H1 (cell line): Measurements from ENCODE around the gene PIGH. TPM values are rescaled to one million over a fixed set of nuclear protein-coding genes. Genes with fewer than 3 reads are reported as not detected.

Source experiments
- CTCF ChIA-PET: fragments of 300-600 bp; sonication (Branson Sonifier 250); formaldehyde crosslinking; loops from one replicate; lab custom pipeline; 2021; ENCODE audit not compliant: partially characterized antibody; lab: Charles Lee
- POLR2A ChIA-PET: fragments of 300-600 bp; sonication (Branson Sonifier 250); formaldehyde crosslinking; loops from one replicate; lab custom pipeline; 2021; ENCODE audit warnings: inconsistent platforms; ENCODE audit not compliant: partially characterized antibody; lab: Charles Lee
- DNase-seq, 2 experiments: peaks; one replicate each; pipeline versions ENCODE4 v3.0.0 to v3.0.0-alpha.2; 2010 to 2022; ENCODE audit warnings: low spot score in 2 of 2, low read depth in 1 of 2, mixed read lengths in 1 of 2
- FAIRE-seq: peaks from 2 replicates; lab custom pipeline; 2011; peaks lifted over from hg19 to GRCh38; lab: Jason Lieb, UNC
- H2AFZ ChIP-seq: 2 replicates; pipeline ENCODE4 v1.8.1; 2012; ENCODE audit warnings: low read length, inconsistent platforms
- H2AK5ac ChIP-seq: 2 replicates; pipeline ENCODE4 v1.6.1; 2013; ENCODE audit warnings: low read depth, low read length
- H2BK120ac ChIP-seq: replicated peaks from 2 replicates; pipeline ENCODE3; 2013; ENCODE audit warnings: low read depth, low read length, inconsistent platforms
- H2BK12ac ChIP-seq: 2 replicates; pipeline ENCODE4 v1.6.1; 2013; ENCODE audit warnings: low read depth, low read length
- H2BK15ac ChIP-seq: 2 replicates; pipeline ENCODE4 v1.6.1; 2013; ENCODE audit warnings: low read length
- H2BK20ac ChIP-seq: 2 replicates; pipeline ENCODE4 v1.6.1; 2013; ENCODE audit warnings: low read length
- H2BK5ac ChIP-seq: 2 replicates; pipeline ENCODE4 v1.6.1; 2013; ENCODE audit warnings: low read depth, low read length
- H3K14ac ChIP-seq: 2 replicates; pipeline ENCODE4 v1.6.1; 2013; ENCODE audit warnings: inconsistent platforms; ENCODE audit not compliant: insufficient read length
- H3K18ac ChIP-seq: 2 replicates; pipeline ENCODE4 v1.6.1; 2013; ENCODE audit warnings: low read length; ENCODE audit errors: extremely low read depth
- H3K23ac ChIP-seq: 2 replicates; pipeline ENCODE4 v1.6.1; 2013; ENCODE audit warnings: inconsistent platforms; ENCODE audit not compliant: insufficient read length
- H3K23me2 ChIP-seq: 2 replicates; pipeline ENCODE4 v1.6.1; 2013; ENCODE audit warnings: low read depth, low read length
- H3K27ac ChIP-seq: 2 replicates; pipeline ENCODE4 v1.6.1; 2011; ENCODE audit warnings: low read depth, low read length, inconsistent platforms
- H3K27me3 ChIP-seq, 4 experiments: replicated peaks in 1 of 4; 1 replicate in 1 of 4; 2 replicates in 3 of 4; pipeline versions ENCODE4 v1.6.1 to v1.8.1; 2011 to 2013; ENCODE audit warnings: low read length in 3 of 4, mild to moderate bottlenecking in 3 of 4, inconsistent platforms in 2 of 4, mixed read lengths in 2 of 4, moderate library complexity in 1 of 4; ENCODE audit not compliant: control insufficient read depth in 3 of 4, insufficient read depth in 3 of 4; ENCODE audit errors: extremely low read depth in 1 of 4
- H3K36me3 ChIP-seq, 4 experiments: 2 replicates each; pipeline versions ENCODE4 v1.6.1 to v1.8.1; 2011 to 2013; ENCODE audit warnings: mild to moderate bottlenecking in 4 of 4, low read length in 3 of 4, moderate library complexity in 2 of 4, control low read depth in 1 of 4, inconsistent platforms in 1 of 4; ENCODE audit not compliant: insufficient read depth in 4 of 4, control insufficient read depth in 2 of 4
- H3K4ac ChIP-seq: replicated peaks from 2 replicates; pipeline ENCODE3; 2013; ENCODE audit warnings: low read length, low read depth, mixed read lengths, inconsistent platforms; ENCODE audit not compliant: insufficient read length
- H3K4me1 ChIP-seq, 4 experiments: replicated peaks in 1 of 4; 1 replicate in 1 of 4; 2 replicates in 3 of 4; pipeline versions ENCODE4 v1.6.1 to v1.8.1; 2011 to 2013; ENCODE audit warnings: low read length in 3 of 4, inconsistent platforms in 2 of 4, mixed read lengths in 1 of 4; ENCODE audit not compliant: insufficient read depth in 4 of 4, control insufficient read depth in 3 of 4
- H3K4me2 ChIP-seq, 2 experiments: 2 replicates each; pipeline versions ENCODE4 v1.6.1 to v1.8.1; 2011 to 2013; ENCODE audit warnings: low read depth in 2 of 2, low read length in 2 of 2, control low read depth in 1 of 2, inconsistent platforms in 1 of 2, mild to moderate bottlenecking in 1 of 2; ENCODE audit not compliant: insufficient read depth in 1 of 2
- H3K4me3 ChIP-seq, 4 experiments: fragments of 200-600, 300-600 bp in 1 of 4; sonication (generic), shearing (Covaris generic), sonication (Bioruptor Twin) in 1 of 4; 2 replicates each; pipeline versions ENCODE4 v1.5.1 to v1.8.1; 2011 to 2016; ENCODE audit warnings: low read length in 4 of 4, low read depth in 3 of 4, control low read depth in 2 of 4, inconsistent platforms in 2 of 4, mild to moderate bottlenecking in 2 of 4, mixed read lengths in 1 of 4, moderate library complexity in 1 of 4; ENCODE audit not compliant: insufficient read depth in 2 of 4; ENCODE audit errors: extremely low read depth in 1 of 4
- H3K56ac ChIP-seq: replicated peaks from 2 replicates; pipeline ENCODE3; 2013; ENCODE audit warnings: low read depth, mild to moderate bottlenecking, mixed read lengths, low read length, inconsistent platforms; ENCODE audit not compliant: insufficient read length
- H3K79me1 ChIP-seq: 2 replicates; pipeline ENCODE4 v1.6.1; 2013; ENCODE audit warnings: low read depth, low read length, control low read depth
- H3K79me2 ChIP-seq, 2 experiments: 2 replicates each; pipeline versions ENCODE4 v1.6.1 to v1.8.1; 2012 to 2013; ENCODE audit warnings: low read length in 2 of 2, mild to moderate bottlenecking in 2 of 2, inconsistent platforms in 1 of 2; ENCODE audit not compliant: insufficient read depth in 2 of 2, control insufficient read depth in 1 of 2
- H3K9ac ChIP-seq, 4 experiments: replicated peaks in 1 of 4; 1 replicate in 1 of 4; 2 replicates in 3 of 4; pipeline versions ENCODE4 v1.6.1 to v1.8.1; 2011 to 2013; ENCODE audit warnings: low read depth in 3 of 4, low read length in 3 of 4, control low read depth in 2 of 4, mild to moderate bottlenecking in 2 of 4, moderate library complexity in 2 of 4, inconsistent platforms in 1 of 4; ENCODE audit errors: extremely low read depth in 1 of 4
- H3K9me3 ChIP-seq, 2 experiments: 2 replicates each; pipeline versions ENCODE4 v1.6.1 to v1.8.1; 2012 to 2013; ENCODE audit warnings: mild to moderate bottlenecking in 2 of 2, moderate library complexity in 2 of 2, control low read depth in 1 of 2, inconsistent platforms in 1 of 2, low read depth in 1 of 2, low read length in 1 of 2, mixed read lengths in 1 of 2; ENCODE audit not compliant: insufficient read depth in 2 of 2
- H4K20me1 ChIP-seq, 2 experiments: replicated peaks in 1 of 2; 2 replicates each; pipeline versions ENCODE3 to v1.8.1; 2011 to 2013; ENCODE audit warnings: inconsistent platforms in 2 of 2, low read length in 2 of 2, mild to moderate bottlenecking in 1 of 2; ENCODE audit not compliant: insufficient read depth in 2 of 2, control insufficient read depth in 1 of 2
- H4K5ac ChIP-seq: 2 replicates; pipeline ENCODE4 v1.6.1; 2013; ENCODE audit warnings: low read length, low read depth, mixed read lengths, inconsistent platforms; ENCODE audit not compliant: insufficient read length
- H4K8ac ChIP-seq: 2 replicates; pipeline ENCODE4 v1.8.0; 2013; ENCODE audit warnings: mild to moderate bottlenecking, moderate library complexity, low read length, inconsistent platforms; ENCODE audit not compliant: insufficient read depth; ENCODE audit errors: extremely low read depth
- H4K91ac ChIP-seq: replicated peaks from 2 replicates; pipeline ENCODE3; 2013; ENCODE audit warnings: low read length, mixed read lengths, inconsistent platforms; ENCODE audit not compliant: insufficient read length
- BACH1 ChIP-seq: IDR thresholded peaks from 2 replicates; pipeline ENCODE4 v1.6.1; 2012; ENCODE audit warnings: low read length, improper control_type of control experiment
- CTBP2 ChIP-seq: IDR thresholded peaks from 2 replicates; pipeline ENCODE4 v1.7.0; 2011; ENCODE audit warnings: borderline replicate concordance, mild to moderate bottlenecking, moderate library complexity, mixed read lengths, low read length; ENCODE audit not compliant: insufficient read depth, insufficient read length
- GABPA ChIP-seq: IDR thresholded peaks from 2 replicates; pipeline ENCODE4 v1.6.1; 2011; ENCODE audit warnings: mild to moderate bottlenecking, low read length, moderate library complexity, borderline replicate concordance; ENCODE audit not compliant: insufficient read depth
- HDAC6 ChIP-seq: IDR thresholded peaks from one replicate; pipeline ENCODE4 v1.7.1; 2012; ENCODE audit warnings: low read depth, mild to moderate bottlenecking, inconsistent platforms, low read length, moderate library complexity
- MAFK ChIP-seq: IDR thresholded peaks from 2 replicates; pipeline ENCODE4 v1.6.1; 2012; ENCODE audit warnings: low read depth, mild to moderate bottlenecking, improper control_type of control experiment, low read length
- NANOG ChIP-seq: IDR thresholded peaks from 2 replicates; pipeline ENCODE4 v1.6.1; 2011; ENCODE audit warnings: low read length, low read depth, mild to moderate bottlenecking, inconsistent platforms; ENCODE audit not compliant: insufficient read depth, poor library complexity, severe bottlenecking
- POLR2A ChIP-seq, 2 experiments: IDR thresholded peaks; 1 replicate in 1 of 2; 2 replicates in 1 of 2; pipeline ENCODE4 v1.6.1; 2011; ENCODE audit warnings: low read depth in 2 of 2, low read length in 2 of 2, mild to moderate bottlenecking in 2 of 2; ENCODE audit errors: control extremely low read depth in 1 of 2
- POLR2AphosphoS5 ChIP-seq: IDR thresholded peaks from 2 replicates; pipeline ENCODE4 v1.6.1; 2011; ENCODE audit warnings: low read depth, low read length
- RXRA ChIP-seq: IDR thresholded peaks from 2 replicates; pipeline ENCODE4 v1.6.1; 2011; ENCODE audit warnings: low read depth, mild to moderate bottlenecking, low read length, moderate library complexity; ENCODE audit not compliant: insufficient read depth
- SP1 ChIP-seq: IDR thresholded peaks from 2 replicates; pipeline ENCODE4 v1.6.1; 2011; ENCODE audit warnings: low read depth, low read length
- TCF12 ChIP-seq: IDR thresholded peaks from 2 replicates; pipeline ENCODE4 v1.6.1; 2011; ENCODE audit warnings: low read depth, mild to moderate bottlenecking, low read length
- USF2 ChIP-seq: IDR thresholded peaks from 2 replicates; pipeline ENCODE4 v1.6.1; 2011; ENCODE audit warnings: low read length, improper control_type of control experiment
- WGBS, 2 experiments: shearing (Covaris generic) in 1 of 2; methylation state at CpG; one replicate each; pipeline versions ENCODE4 v1.1.6 to v1.1.7; 2013 to 2015; ENCODE audit warnings: low lambda C conversion rate in 2 of 2, mixed read lengths in 2 of 2, inconsistent platforms in 1 of 2, low coverage in 1 of 2, missing lambda C conversion rate in 1 of 2; ENCODE audit not compliant: insufficient replicate concordance in 2 of 2, insufficient coverage in 1 of 2, insufficient read length in 1 of 2; ENCODE audit errors: extremely low coverage in 1 of 2, missing lambda C conversion rate in 1 of 2; 5-methylcytosine and 5-hydroxymethylcytosine counted together
- polyA plus RNA-seq, 7 experiments: library from polyadenylated mRNA; depleted of rRNA in 3 of 7; stranded (reverse) in 5 of 7; unstranded in 2 of 7; fragments of >200 nt in 5 of 7; fragments of 200-250 nt in 2 of 7; gene quantifications; 1 replicate in 5 of 7; 2 replicates in 1 of 7; 4 replicates in 1 of 7; pipeline versions ENCODE4 v1.2.1 to v1.2.3, GENCODE V29; 2011 to 2013; ENCODE audit warnings: missing spikeins in 2 of 7, mixed read lengths in 2 of 7
- total RNA-seq: library from RNA; stranded (reverse); fragmentation: NEBNext Ultra II Directional; extraction: Animal tissue kit (Norgen Biotek cat#: 25700); gene quantifications from 2 replicates; pipeline ENCODE4 v1.2.1, GENCODE V29; 2021

Gene PIGH
- total and polyA plus RNA-seq, 2 of the 8 experiments (the other 6 are each of a cell fraction or from before 2014, with no cell fraction given): 7.2 to 8.6 TPM

- H3K27me3 ChIP-seq: no peaks in the 10 kb centered on the region
- no peak overlapping the region for H3K4ac ChIP-seq
- no peaks in the 10 kb centered on the region for H3K79me2 ChIP-seq
- H4K5ac ChIP-seq: no peak overlapping the region
- no peak overlapping the region for H2BK15ac ChIP-seq
- no peak overlapping the region for H3K4me2 ChIP-seq
- no peak overlapping the region for H2BK120ac ChIP-seq
- no peaks in the 10 kb centered on the region for H3K4me1 ChIP-seq
- H2AFZ ChIP-seq: no peak overlapping the region
- H3K79me1 ChIP-seq: no peaks in the 10 kb centered on the region; the same call in 1 of the 2 replicates
- H3K23ac ChIP-seq: no peak overlapping the region
- TF ChIP-seq BACH1: no peak
- TF ChIP-seq POLR2A (IDR thresholded peaks at IDR 0.05; ENCODE audit: control extremely low read depth in 1 of 2, low read depth in 2 of 2, low read length in 2 of 2): no peak
- no peak for TF ChIP-seq POLR2AphosphoS5
- TF ChIP-seq NANOG: no peak
- TF ChIP-seq MAFK: no peak
- TF ChIP-seq CTBP2: no peak
- TF ChIP-seq TCF12: no peak
- no peak for TF ChIP-seq SP1
- TF ChIP-seq HDAC6: no peak
- TF ChIP-seq RXRA: no peak
- TF ChIP-seq USF2: no peak
- no peak for TF ChIP-seq GABPA
- TF ChIP-seq, all 59 proteins: peak for 0
- Histone ChIP-seq H3K9me3 (no peaks in the 10 kb centered on the region), H3K9ac (no peak overlapping the region), H3K4me3 (no peak overlapping the region), H2AK5ac (no peak overlapping the region), H3K18ac (no peak overlapping the region), H4K91ac (no peak overlapping the region), H3K56ac (no peak overlapping the region), H2BK12ac (no peak overlapping the region), H4K20me1 (peaks cover 3% of the 10 kb centered on the region in 2 experiments), H2BK20ac (no peak overlapping the region), H3K36me3 (peaks cover 4 to 19% (median 8%) of the 10 kb centered on the region in 4 experiments; a peak in 4 of 8 replicates), H3K27ac (no peak overlapping the region), H2BK5ac (no peak overlapping the region), H3K23me2 (no peaks in the 10 kb centered on the region), H3K14ac (no peak overlapping the region), H4K8ac (no peak overlapping the region)
- ChIA-PET CTCF (interaction anchor here (1.6 to 28.8 kb wide), 4 partner anchors 9 to 151 kb away, joined by 7 to 924 read pairs (median 316); partner anchors contain the start of gene PLEKHH1), POLR2A (no interaction called here)
- DNase-seq: no peak
- 89% methylated on average over 7 of the region's 7 CpGs; no CpG with 5 or more reads in 1 of the 2 experiments for WGBS, 2 experiments
- no peak for FAIRE-seq
Observed at GRCh38 chr14:67574806-67575205, 25.3 kb downstream of the PIGH start.
